GM19324 (cell line): ENCODE data around the gene SEPTIN5.

ENCODE experiments used
- ATAC-seq: cut with Tn5 transposase; IDR thresholded peaks from one replicate; pipeline ENCODE4 v1.9.1; 2021; ENCODE audit warnings: mild to moderate bottlenecking, moderate library complexity; ENCODE audit not compliant: unreplicated experiment, low FRiP score

SEPTIN5 gene

DNA sequence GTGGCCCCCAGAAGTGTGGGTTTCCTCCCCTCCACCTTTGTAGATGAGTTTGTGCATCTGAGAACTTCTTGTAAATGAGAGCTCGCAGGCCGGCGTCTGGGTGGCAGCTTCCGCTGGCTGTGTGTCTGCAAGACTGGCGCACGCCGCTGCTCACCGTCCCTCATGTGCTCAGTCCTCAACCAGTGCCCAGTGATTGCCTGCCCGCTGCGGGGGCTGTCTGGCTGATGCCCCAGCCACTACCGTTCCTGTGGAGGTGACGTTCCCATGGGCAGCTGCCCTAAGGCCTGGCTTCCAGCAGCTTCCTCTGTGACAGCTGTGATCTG, 55.1 kb downstream of the SEPTIN5 start:
- no peak for ATAC-seq

DNA sequence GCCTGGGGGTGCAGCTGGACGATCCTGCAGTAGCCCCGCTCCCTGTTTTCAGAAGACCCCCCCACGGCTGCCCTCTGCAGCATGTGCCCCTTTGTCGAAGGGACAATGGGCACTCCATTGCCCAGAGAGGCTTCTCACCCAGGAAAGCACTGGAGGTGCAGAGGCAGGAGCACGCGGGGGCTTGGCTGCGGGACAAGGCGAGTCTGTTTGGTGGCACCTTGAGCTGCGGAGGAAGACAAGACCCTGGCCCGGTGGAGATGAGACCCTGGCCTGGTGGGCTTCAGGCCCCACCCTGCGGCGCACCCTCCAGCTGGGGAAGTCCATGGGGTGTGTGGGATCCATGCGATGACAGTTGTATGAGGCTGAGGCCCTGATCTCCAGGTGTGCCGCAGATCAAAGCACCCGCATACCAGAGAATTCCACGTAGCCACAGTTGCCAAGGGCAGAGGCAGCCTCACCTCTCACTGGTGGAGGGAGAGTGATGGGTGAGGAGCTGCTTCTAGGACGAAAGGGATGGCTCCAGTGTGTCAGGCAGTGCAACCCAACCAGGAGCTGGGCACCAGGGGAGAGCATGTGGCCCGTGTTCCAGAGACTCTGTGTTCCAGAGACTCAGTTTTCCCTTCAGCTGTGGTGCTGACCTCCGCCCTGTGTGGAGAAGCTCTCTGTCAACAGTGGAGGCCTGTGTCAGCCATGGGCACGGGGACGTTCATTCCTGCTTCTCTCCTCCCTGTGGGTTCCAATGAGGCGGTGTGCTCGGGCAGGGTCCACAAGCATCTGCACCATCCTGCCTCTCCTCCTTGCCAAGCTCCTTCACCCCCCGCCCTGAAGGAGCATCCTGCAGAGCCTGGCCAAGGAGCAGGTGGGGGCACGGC, 56.3 kb downstream of the SEPTIN5 start:
- ATAC-seq, result no peak

DNA sequence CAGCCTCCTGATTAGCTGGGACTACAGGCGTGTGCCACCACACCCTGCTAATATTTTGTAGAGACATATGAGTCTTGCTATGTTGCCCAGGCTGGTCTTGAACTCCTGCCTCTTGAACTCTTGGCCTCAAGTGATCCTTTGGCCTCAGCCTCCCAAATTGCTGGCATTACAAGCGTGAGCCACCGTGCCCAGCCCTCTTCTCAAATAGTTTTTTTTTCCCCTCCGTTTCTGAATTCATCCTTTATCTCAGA, 58.0 kb downstream of the SEPTIN5 start:
- ATAC-seq, result no peak
